ENCODE data around the gene MYO1A. TPM values are rescaled to one million over a fixed set of nuclear protein-coding genes. Genes with fewer than 3 reads are reported as not detected.
"Not testable (repeated sequence)": the region's sequence is repeated elsewhere in the genome, so short reads cannot be mapped to it uniquely, and the experiment has no call there.

The MYO1A gene
- total RNA-seq, 1 experiment from 2014 or later: 0.31 TPM

GRCh38 chr12:57018906-57019305 is 31.0 kb downstream of the MYO1A start:
- BruUV-seq (replicated peaks): no TSS peak
- DNase-seq: no peak
- no peak for TF ChIP-seq CTCF (IDR thresholded peaks at IDR 0.05; ENCODE audit: unreplicated experiment)
- CTCF ChIA-PET: interaction anchor here (0.5 kb wide), 1 partner anchor 289 kb away, joined by 3 read pairs; no protein-coding TSS in a partner anchor
- intact Hi-C loops (cut with micrococcal nuclease; ENCODE audit: unreplicated experiment): no loop called here
- Mint-ChIP-seq H3K4me3 (ENCODE audit: low read depth, unreplicated experiment) (no peak overlapping the region), H3K9me3 (ENCODE audit: low read depth, unreplicated experiment) (no peaks in the 10 kb centered on the region), H3K36me3 (ENCODE audit: insufficient read depth, unreplicated experiment) (no peaks in the 10 kb centered on the region), H3K4me1 (ENCODE audit: low read depth, unreplicated experiment) (no peaks in the 10 kb centered on the region), H3K27ac (ENCODE audit: unreplicated experiment) (no peak overlapping the region), H3K27me3 (ENCODE audit: unreplicated experiment) (peaks cover 28% of the 10 kb centered on the region)

- H3K36me3 Mint-ChIP-seq (ENCODE audit: insufficient read depth, unreplicated experiment); intact Hi-C loops (cut with micrococcal nuclease; ENCODE audit: unreplicated experiment); H3K9me3 Mint-ChIP-seq (ENCODE audit: low read depth, unreplicated experiment); DNase-seq; BruUV-seq (replicated peaks); H3K4me3 Mint-ChIP-seq (ENCODE audit: low read depth, unreplicated experiment); H3K27ac Mint-ChIP-seq (ENCODE audit: unreplicated experiment); H3K4me1 Mint-ChIP-seq (ENCODE audit: low read depth, unreplicated experiment): not testable (repeated sequence)
- CTCF ChIA-PET: interaction anchor here (0.6 to 0.7 kb wide), 6 partner anchors 10 to 263 kb away, joined by 3 to 9 read pairs (median 4); partner anchors contain the start of gene ZBTB39
- peaks cover 31% of the 10 kb centered on the region for H3K27me3 Mint-ChIP-seq (ENCODE audit: unreplicated experiment)
Measured at GRCh38 chr12:57018353-57018752, 31.6 kb downstream of the MYO1A start.

- Mint-ChIP-seq H3K27ac (ENCODE audit: unreplicated experiment) (no peak within 1 kb of the TSS), H3K4me1 (ENCODE audit: low read depth, unreplicated experiment) (no peaks in the 10 kb centered on the region), H3K4me3 (ENCODE audit: low read depth, unreplicated experiment) (no peak within 1 kb of the TSS), H3K36me3 (ENCODE audit: insufficient read depth, unreplicated experiment) (no peaks in the 10 kb centered on the region), H3K27me3 (ENCODE audit: unreplicated experiment) (peaks cover 51% of the 10 kb centered on the region), H3K9me3 (ENCODE audit: low read depth, unreplicated experiment) (no peaks in the 10 kb centered on the region)
- CTCF ChIA-PET: interaction anchor here (1.2 kb wide), 1 partner anchor 9 kb away, joined by 7 read pairs; no protein-coding TSS in a partner anchor
- intact Hi-C loops (cut with micrococcal nuclease; ENCODE audit: unreplicated experiment): no loop called here
- BruUV-seq (replicated peaks): no TSS peak
- DNase-seq: no peak
- TF ChIP-seq CTCF (IDR thresholded peaks at IDR 0.05; ENCODE audit: unreplicated experiment): no peak
Measured at GRCh38 chr12:57016348-57016747, 33.6 kb downstream of the MYO1A start, which contains the start of gene TAC3. Gene TAC3, minus strand, starts transcription at chr12:57016529. Its CDS starts 732 bp downstream, at chr12:57015797.

DNA sequence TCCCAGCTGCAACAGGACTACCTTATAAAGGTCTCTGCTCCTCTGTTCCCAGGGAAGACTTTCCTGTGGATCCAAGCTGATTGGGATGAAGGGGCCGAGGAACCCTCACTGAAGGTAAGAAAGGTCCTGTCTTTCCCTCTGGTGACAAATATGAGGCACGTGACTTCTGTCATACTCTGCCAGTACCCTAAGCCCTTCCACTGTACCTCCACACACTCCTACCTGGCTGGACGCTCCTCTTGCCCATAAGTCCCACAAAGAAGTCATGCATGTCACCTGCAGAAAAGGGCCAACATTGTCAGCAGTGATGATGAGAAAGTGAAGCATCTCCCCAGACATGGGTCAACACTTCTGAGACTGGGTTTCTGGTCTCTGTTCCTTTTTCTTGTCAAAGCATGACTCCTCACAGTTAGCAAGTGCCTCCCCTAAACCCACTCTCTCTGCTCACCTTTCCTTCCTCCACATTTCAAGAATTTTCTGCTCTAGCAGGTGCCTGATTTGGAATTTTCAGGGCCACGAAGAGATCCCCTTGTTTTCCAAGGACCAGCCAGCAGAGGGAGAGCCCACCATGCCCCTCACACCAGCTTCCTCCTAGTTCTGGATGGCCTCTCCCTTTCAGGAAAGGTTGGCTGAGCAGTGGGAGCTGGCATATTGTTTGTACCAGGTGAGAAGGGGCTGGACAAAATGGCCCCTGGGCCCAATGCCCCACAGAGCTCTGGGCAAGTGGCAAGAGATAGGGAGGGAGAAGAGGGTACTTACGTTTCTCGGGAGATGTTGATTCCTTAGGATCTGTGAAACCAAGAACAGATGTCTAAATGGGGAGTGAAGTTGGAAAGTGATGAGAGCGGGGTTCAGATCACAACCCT is 37.1 kb downstream of the MYO1A start:
- Mint-ChIP-seq H3K27me3 (ENCODE audit: unreplicated experiment) (peaks cover 70% of the 10 kb centered on the region), H3K36me3 (ENCODE audit: insufficient read depth, unreplicated experiment) (no peaks in the 10 kb centered on the region)

More for the DNA sequence above, 37.1 kb downstream of the MYO1A start:
- CTCF ChIA-PET: interaction anchor here (1.0 kb wide), 1 partner anchor 11 kb away, joined by 3 read pairs; no protein-coding TSS in a partner anchor
- Mint-ChIP-seq H3K27ac (ENCODE audit: unreplicated experiment) (no peak overlapping the region), H3K9me3 (ENCODE audit: low read depth, unreplicated experiment) (no peaks in the 10 kb centered on the region), H3K4me3 (ENCODE audit: low read depth, unreplicated experiment) (no peak overlapping the region), H3K4me1 (ENCODE audit: low read depth, unreplicated experiment) (no peaks in the 10 kb centered on the region)
- BruUV-seq (replicated peaks): no TSS peak
- intact Hi-C loops (cut with micrococcal nuclease; ENCODE audit: unreplicated experiment): no loop called here
- DNase-seq: no peak
- TF ChIP-seq CTCF (IDR thresholded peaks at IDR 0.05; ENCODE audit: unreplicated experiment): no peak
